Measurements from ENCODE around the gene DHRS7B. TPM values are rescaled to one million over a fixed set of nuclear protein-coding genes. Genes with fewer than 3 reads are reported as not detected.

Gene DHRS7B
- total and polyA plus RNA-seq, 9 of the 15 experiments (the other 6 are each of a cell fraction or from before 2014, with no cell fraction given): 8.0 to 30.7 (median 14.8) TPM

GRCh38 chr17:21157586-21158370 lies 31.0 kb downstream of the DHRS7B start (continued):
- TF ChIP-seq, protein P1, sequence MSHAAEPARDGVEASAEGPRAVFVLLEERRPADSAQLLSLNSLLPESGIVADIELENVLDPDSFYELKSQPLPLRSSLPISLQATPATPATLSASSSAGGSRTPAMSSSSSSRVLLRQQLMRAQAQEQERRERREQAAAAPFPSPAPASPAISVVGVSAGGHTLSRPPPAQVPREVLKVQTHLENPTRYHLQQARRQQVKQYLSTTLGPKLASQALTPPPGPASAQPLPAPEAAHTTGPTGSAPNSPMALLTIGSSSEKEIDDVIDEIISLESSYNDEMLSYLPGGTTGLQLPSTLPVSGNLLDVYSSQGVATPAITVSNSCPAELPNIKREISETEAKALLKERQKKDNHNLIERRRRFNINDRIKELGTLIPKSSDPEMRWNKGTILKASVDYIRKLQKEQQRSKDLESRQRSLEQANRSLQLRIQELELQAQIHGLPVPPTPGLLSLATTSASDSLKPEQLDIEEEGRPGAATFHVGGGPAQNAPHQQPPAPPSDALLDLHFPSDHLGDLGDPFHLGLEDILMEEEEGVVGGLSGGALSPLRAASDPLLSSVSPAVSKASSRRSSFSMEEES (CRISPR knock-in tag; IDR thresholded peaks at IDR 0.05): peak; percentile 68

DNA sequence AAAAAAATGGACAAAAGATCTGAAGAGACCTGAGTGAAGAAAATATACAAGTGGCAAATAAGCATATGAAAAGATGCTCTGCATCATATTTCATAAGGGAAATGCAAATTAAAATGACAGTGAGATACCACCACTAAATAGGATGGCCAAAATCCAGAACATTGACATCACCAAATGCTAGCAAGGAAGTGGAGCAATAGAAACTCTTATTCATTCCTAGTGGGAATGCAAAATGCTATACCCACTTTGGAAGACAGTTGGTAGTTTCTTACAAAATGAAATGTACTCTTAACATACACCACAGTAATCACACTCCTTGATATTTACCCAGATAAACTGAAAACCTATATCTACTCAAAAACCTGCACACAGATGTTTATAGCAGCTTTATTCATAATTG lies 33.6 kb downstream of the DHRS7B start:
- ChIA-PET CTCF (ENCODE audit: low intra/inter-chr PET ratio) (no interaction called here), POLR2A (no interaction called here)
- Histone ChIP-seq H4K20me1 (replicated peaks; ENCODE audit: control insufficient read depth, insufficient read depth, low read length) (no peaks in the 10 kb centered on the region), H3K27ac (ENCODE audit: extremely low read depth, low read depth, low read length) (no peak overlapping the region), H3K4me1 (replicated peaks in 1 of 2; ENCODE audit: control insufficient read depth in 2 of 2, insufficient read depth in 2 of 2, low read length in 2 of 2) (no peaks in the 10 kb centered on the region; a peak in 1 of 5 replicates), H2AFZ (ENCODE audit: low read depth, low read length) (no peak overlapping the region), H3K4me3 (no peak overlapping the region), H3K9ac (ENCODE audit: insufficient read depth in 1 of 2, low read depth in 2 of 2, low read length in 2 of 2) (no peak overlapping the region), H3K27me3 (ENCODE audit: control insufficient read depth in 2 of 2, insufficient read depth in 2 of 2, low read length in 2 of 2) (no peaks in the 10 kb centered on the region), H3K9me1 (ENCODE audit: control insufficient read depth, insufficient read depth, low read length) (no peaks in the 10 kb centered on the region), H3K4me2 (ENCODE audit: insufficient read depth, low read length) (no peak overlapping the region), H3K79me2 (ENCODE audit: control insufficient read depth, insufficient read depth, low read length) (no peaks in the 10 kb centered on the region), H3K9me3 (replicated peaks; ENCODE audit: control insufficient read depth, insufficient read depth, low read depth, low read length) (no peaks in the 10 kb centered on the region), H3K36me3 (ENCODE audit: control insufficient read depth, insufficient read depth, low read length) (no peaks in the 10 kb centered on the region)
- ATAC-seq (no peak), DNase-seq (ENCODE audit: extremely low read depth in 1 of 4, low spot score in 3 of 4) (no peak), FAIRE-seq (no peak)
- no TSS peak for BruUV-seq (replicated peaks)
- intact Hi-C loops (cut with micrococcal nuclease): no loop called here
- in situ Hi-C loops (cut with MboI): no loop called here
- no peak for TF ChIP-seq E2F5 (CRISPR knock-in tag; IDR thresholded peaks at IDR 0.05)
- no peak for TF ChIP-seq NFYB (IDR thresholded peaks at IDR 0.05; ENCODE audit: extremely low read depth, insufficient read length)
- TF ChIP-seq KDM2B (CRISPR knock-in tag; IDR thresholded peaks at IDR 0.05): no peak
- TF ChIP-seq OTX1 (CRISPR knock-in tag; IDR thresholded peaks at IDR 0.05): no peak
- no peak for TF ChIP-seq ETV6 (IDR thresholded peaks at IDR 0.05; ENCODE audit: borderline replicate concordance in 1 of 2, low read depth in 2 of 2, low read length in 1 of 2)
- no peak for TF ChIP-seq ETV6 (CRISPR knock-in tag; IDR thresholded peaks at IDR 0.05; ENCODE audit: borderline replicate concordance)
- TF ChIP-seq, protein P2, sequence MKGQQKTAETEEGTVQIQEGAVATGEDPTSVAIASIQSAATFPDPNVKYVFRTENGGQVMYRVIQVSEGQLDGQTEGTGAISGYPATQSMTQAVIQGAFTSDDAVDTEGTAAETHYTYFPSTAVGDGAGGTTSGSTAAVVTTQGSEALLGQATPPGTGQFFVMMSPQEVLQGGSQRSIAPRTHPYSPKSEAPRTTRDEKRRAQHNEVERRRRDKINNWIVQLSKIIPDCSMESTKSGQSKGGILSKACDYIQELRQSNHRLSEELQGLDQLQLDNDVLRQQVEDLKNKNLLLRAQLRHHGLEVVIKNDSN (CRISPR knock-in tag; IDR thresholded peaks at IDR 0.05): no peak
- no peak for TF ChIP-seq ZNF707 (CRISPR knock-in tag; conservative IDR thresholded peaks at IDR 0.05)
- no peak for TF ChIP-seq ZNF75A (CRISPR knock-in tag; IDR thresholded peaks at IDR 0.05)
- no peak for TF ChIP-seq FOS (IDR thresholded peaks at IDR 0.05; ENCODE audit: extremely low read depth, insufficient read length)
